K562 (cell line): Measurements from ENCODE around the gene ADIPOQ. TPM values are rescaled to one million over a fixed set of nuclear protein-coding genes. Genes with fewer than 3 reads are reported as not detected.

ENCODE experiments used
- CREB1 ChIP-seq, 2 experiments: sonication (generic) in 1 of 2; formaldehyde crosslinking in 1 of 2; IDR thresholded peaks; 2 replicates each; pipeline versions ENCODE4 v1.6.1 to v1.8.0; 2012 to 2022; ENCODE audit warnings: inconsistent platforms in 1 of 2, mild to moderate bottlenecking in 1 of 2, missing genetic modification reagents in 1 of 2, moderate library complexity in 1 of 2
- DIDO1 ChIP-seq: fragments of 450-650 bp; IDR thresholded peaks from 2 replicates; pipeline ENCODE4 v1.6.1; 2016; ENCODE audit warnings: low read depth, missing biosample characterization, missing genetic modification characterization
- ESRRA ChIP-seq: fragments of 450-650 bp; IDR thresholded peaks from 2 replicates; pipeline ENCODE4 v1.6.1; 2014; ENCODE audit warnings: low read depth, mild to moderate bottlenecking, moderate library complexity, borderline replicate concordance
- ETV6 ChIP-seq, 3 experiments: fragments of 150-350 bp in 1 of 3; sonication (generic) in 1 of 3; formaldehyde crosslinking in 1 of 3; IDR thresholded peaks; 2 replicates each; pipeline versions ENCODE4 v1.6.1 to v1.8.0; 2014 to 2022; ENCODE audit warnings: borderline replicate concordance in 2 of 3, low read depth in 2 of 3, antibody characterized with exemption in 1 of 3, low read length in 1 of 3, mild to moderate bottlenecking in 1 of 3, missing genetic modification reagents in 1 of 3
- NR2C2 ChIP-seq, 2 experiments: fragments of 200-800 bp in 1 of 2; sonication (Bioruptor generic) in 1 of 2; sonication (generic) in 1 of 2; formaldehyde crosslinking in 1 of 2; IDR thresholded peaks; 2 replicates each; pipeline versions ENCODE4 v1.6.1 to v1.8.0; 2016 to 2022; ENCODE audit warnings: mild to moderate bottlenecking in 1 of 2, missing compliant biosample characterization in 1 of 2, missing genetic modification characterization in 1 of 2, missing genetic modification reagents in 1 of 2
- PHF21A ChIP-seq: fragments of 450-650 bp; IDR thresholded peaks from 2 replicates; pipeline ENCODE4 v1.6.1; 2017; ENCODE audit warnings: low read depth, borderline replicate concordance
- RB1 ChIP-seq: fragments of 450-650 bp; IDR thresholded peaks from 2 replicates; pipeline ENCODE4 v1.6.1; 2017; ENCODE audit warnings: low read depth, mild to moderate bottlenecking
- ZNF589 ChIP-seq: fragments of 200-800 bp; sonication (Bioruptor generic); IDR thresholded peaks from 2 replicates; pipeline ENCODE4 v1.6.1; 2016; ENCODE audit warnings: low read depth, missing genetic modification characterization, missing compliant biosample characterization
- ZNF778 ChIP-seq: fragments of 450-650 bp; formaldehyde crosslinking; IDR thresholded peaks from 2 replicates; pipeline ENCODE4 v1.4.0; 2020; ENCODE audit warnings: mild to moderate bottlenecking, moderate library complexity
- polyA plus RNA-seq, 8 experiments: library from polyadenylated mRNA; depleted of rRNA in 4 of 8; stranded (reverse) in 5 of 8; unstranded in 3 of 8; fragments of >200 nt; fragmentation: Nextera tagmentation in 2 of 8; fragmentation: Illumina TruSeq in 1 of 8; extraction: Ambion mirVana in 2 of 8; extraction: Trizol in 1 of 8; gene quantifications; 2 replicates each; pipeline versions ENCODE4 v1.2.1 to v1.2.3, GENCODE V29; 2011 to 2014; ENCODE audit warnings: inconsistent platforms in 1 of 8, missing spikeins in 1 of 8
- total RNA-seq, 7 experiments: library from RNA; depleted of rRNA in 6 of 7; stranded (reverse); fragments of >200 nt in 6 of 7; fragmentation: Illumina TruSeq in 2 of 7; extraction: Trizol in 2 of 7; gene quantifications; 2 replicates each; pipeline versions ENCODE4 v1.2.1 to v1.2.3, GENCODE V29; 2011 to 2021; ENCODE audit warnings: low replicate concordance in 1 of 7
- TF ChIP-seq, protein P1 (sequence below), 2 experiments: fragments of 450-650 bp in 1 of 2; sonication (generic) in 1 of 2; formaldehyde crosslinking in 1 of 2; IDR thresholded peaks; 2 replicates each; pipeline versions ENCODE4 v1.7.1 to v1.9.0; 2016 to 2022; ENCODE audit warnings: inconsistent platforms in 1 of 2, mild to moderate bottlenecking in 1 of 2, missing genetic modification reagents in 1 of 2
- TF ChIP-seq, protein P2 (sequence below): IDR thresholded peaks from 2 replicates; pipeline ENCODE4 v1.6.1; 2011; ENCODE audit warnings: borderline replicate concordance, low read depth, mild to moderate bottlenecking, moderate library complexity, low read length; ENCODE audit not compliant: insufficient read depth, poor library complexity, severe bottlenecking

ADIPOQ gene
- total and polyA plus RNA-seq, 9 of the 15 experiments (the other 6 are each of a cell fraction or from before 2014, with no cell fraction given): 0.01 to 0.04 (median 0.03) TPM; not detected in 4

DNA sequence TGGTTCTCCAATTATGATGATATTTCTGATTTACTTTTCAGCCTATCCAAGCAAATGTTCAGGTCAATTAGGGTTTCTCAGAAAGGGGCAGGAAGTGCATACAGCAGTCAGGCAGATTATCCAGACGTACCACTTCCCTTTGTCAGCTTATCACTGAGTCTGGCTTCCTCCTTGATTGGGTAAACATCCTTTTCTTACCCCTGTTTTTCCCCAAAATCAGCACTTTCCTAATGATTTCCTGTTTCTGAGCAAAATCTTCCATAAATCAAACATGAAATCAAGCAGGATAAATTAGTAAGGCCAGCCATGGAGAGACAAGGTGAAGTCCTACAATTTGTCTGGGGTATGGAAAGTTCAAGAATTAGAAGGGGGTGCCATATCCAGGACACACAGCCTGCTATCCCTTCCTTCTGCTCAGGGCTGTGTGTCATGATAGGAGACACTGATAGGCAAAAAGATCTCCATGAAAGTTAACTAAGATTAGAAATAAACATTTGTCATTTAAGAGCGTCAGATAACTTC lies 29.0 kb downstream of the ADIPOQ start (continued):
- TF ChIP-seq, protein P1, sequence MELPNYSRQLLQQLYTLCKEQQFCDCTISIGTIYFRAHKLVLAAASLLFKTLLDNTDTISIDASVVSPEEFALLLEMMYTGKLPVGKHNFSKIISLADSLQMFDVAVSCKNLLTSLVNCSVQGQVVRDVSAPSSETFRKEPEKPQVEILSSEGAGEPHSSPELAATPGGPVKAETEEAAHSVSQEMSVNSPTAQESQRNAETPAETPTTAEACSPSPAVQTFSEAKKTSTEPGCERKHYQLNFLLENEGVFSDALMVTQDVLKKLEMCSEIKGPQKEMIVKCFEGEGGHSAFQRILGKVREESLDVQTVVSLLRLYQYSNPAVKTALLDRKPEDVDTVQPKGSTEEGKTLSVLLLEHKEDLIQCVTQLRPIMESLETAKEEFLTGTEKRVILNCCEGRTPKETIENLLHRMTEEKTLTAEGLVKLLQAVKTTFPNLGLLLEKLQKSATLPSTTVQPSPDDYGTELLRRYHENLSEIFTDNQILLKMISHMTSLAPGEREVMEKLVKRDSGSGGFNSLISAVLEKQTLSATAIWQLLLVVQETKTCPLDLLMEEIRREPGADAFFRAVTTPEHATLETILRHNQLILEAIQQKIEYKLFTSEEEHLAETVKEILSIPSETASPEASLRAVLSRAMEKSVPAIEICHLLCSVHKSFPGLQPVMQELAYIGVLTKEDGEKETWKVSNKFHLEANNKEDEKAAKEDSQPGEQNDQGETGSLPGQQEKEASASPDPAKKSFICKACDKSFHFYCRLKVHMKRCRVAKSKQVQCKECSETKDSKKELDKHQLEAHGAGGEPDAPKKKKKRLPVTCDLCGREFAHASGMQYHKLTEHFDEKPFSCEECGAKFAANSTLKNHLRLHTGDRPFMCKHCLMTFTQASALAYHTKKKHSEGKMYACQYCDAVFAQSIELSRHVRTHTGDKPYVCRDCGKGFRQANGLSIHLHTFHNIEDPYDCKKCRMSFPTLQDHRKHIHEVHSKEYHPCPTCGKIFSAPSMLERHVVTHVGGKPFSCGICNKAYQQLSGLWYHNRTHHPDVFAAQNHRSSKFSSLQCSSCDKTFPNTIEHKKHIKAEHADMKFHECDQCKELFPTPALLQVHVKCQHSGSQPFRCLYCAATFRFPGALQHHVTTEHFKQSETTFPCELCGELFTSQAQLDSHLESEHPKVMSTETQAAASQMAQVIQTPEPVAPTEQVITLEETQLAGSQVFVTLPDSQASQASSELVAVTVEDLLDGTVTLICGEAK (IDR thresholded peaks at IDR 0.05): peak; percentile 96
- TF ChIP-seq, protein P1 (CRISPR knock-in tag; IDR thresholded peaks at IDR 0.05): no peak
- TF ChIP-seq NR2C2 (CRISPR knock-in tag; IDR thresholded peaks at IDR 0.05) (no peak), NR2C2 (tag; IDR thresholded peaks at IDR 0.05) (peak; percentile 29; the same call in 1 of the 2 replicates), ESRRA (peak; percentile 43; the same call in 1 of the 2 replicates), ETV6 (IDR thresholded peaks at IDR 0.05; ENCODE audit: borderline replicate concordance in 1 of 2, low read depth in 2 of 2, low read length in 1 of 2) (peak; percentile 95 to 98), ETV6 (CRISPR knock-in tag; IDR thresholded peaks at IDR 0.05; ENCODE audit: borderline replicate concordance) (no peak), PHF21A (peak; percentile 21; the same call in 1 of the 2 replicates), RB1 (no peak), CREB1 (IDR thresholded peaks at IDR 0.05) (peak; percentile 23; the same call in 1 of the 2 replicates), CREB1 (CRISPR knock-in tag; IDR thresholded peaks at IDR 0.05) (no peak), ZNF589 (CRISPR knock-in tag) (peak; percentile 43; the same call in 1 of the 2 replicates), ZNF778 (CRISPR knock-in tag) (no peak), DIDO1 (peak; percentile 49; the same call in 1 of the 2 replicates)
- TF ChIP-seq, protein P2, sequence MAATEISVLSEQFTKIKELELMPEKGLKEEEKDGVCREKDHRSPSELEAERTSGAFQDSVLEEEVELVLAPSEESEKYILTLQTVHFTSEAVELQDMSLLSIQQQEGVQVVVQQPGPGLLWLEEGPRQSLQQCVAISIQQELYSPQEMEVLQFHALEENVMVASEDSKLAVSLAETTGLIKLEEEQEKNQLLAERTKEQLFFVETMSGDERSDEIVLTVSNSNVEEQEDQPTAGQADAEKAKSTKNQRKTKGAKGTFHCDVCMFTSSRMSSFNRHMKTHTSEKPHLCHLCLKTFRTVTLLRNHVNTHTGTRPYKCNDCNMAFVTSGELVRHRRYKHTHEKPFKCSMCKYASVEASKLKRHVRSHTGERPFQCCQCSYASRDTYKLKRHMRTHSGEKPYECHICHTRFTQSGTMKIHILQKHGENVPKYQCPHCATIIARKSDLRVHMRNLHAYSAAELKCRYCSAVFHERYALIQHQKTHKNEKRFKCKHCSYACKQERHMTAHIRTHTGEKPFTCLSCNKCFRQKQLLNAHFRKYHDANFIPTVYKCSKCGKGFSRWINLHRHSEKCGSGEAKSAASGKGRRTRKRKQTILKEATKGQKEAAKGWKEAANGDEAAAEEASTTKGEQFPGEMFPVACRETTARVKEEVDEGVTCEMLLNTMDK: no peak
